ENCODE results near the gene MXI1.

MXI1 gene

GRCh38 chr10:110207011-110207804 lies at the start of gene MXI1:
Gene MXI1, plus strand, starts transcription at chr10:110207605. Its CDS starts 204 bp downstream, at chr10:110207809.
- peak; percentile 73 for DNase-seq (ENCODE audit: low spot score)

GRCh38 chr10:110158051-110159005 lies 49.1 kb upstream of the MXI1 start:
- no peak for DNase-seq (ENCODE audit: low spot score)

GRCh38 chr10:110160081-110160480 lies 47.3 kb upstream of the MXI1 start:
- no peak for DNase-seq (ENCODE audit: low spot score)

GRCh38 chr10:110160522-110160921 lies 46.9 kb upstream of the MXI1 start:
- DNase-seq (ENCODE audit: low spot score): no peak

GRCh38 chr10:110162741-110163145 lies 44.7 kb upstream of the MXI1 start:
- no peak for DNase-seq (ENCODE audit: low spot score)

GRCh38 chr10:110163192-110163773 lies 44.1 kb upstream of the MXI1 start:
- no peak for DNase-seq (ENCODE audit: low spot score)

GRCh38 chr10:110163841-110164240 lies 43.6 kb upstream of the MXI1 start:
- DNase-seq (ENCODE audit: low spot score): no peak

- no peak for DNase-seq (ENCODE audit: low spot score)
These were observed 42.2 kb upstream of the MXI1 start for GRCh38 chr10:110165239-110165638.

GRCh38 chr10:110167149-110167548 lies 40.3 kb upstream of the MXI1 start:
- DNase-seq (ENCODE audit: low spot score): no peak

- no peak for DNase-seq (ENCODE audit: low spot score)
These were observed 38.6 kb upstream of the MXI1 start for GRCh38 chr10:110168601-110169481.

- DNase-seq (ENCODE audit: low spot score): no peak
These were observed 37.8 kb upstream of the MXI1 start for GRCh38 chr10:110169586-110169985.

- DNase-seq (ENCODE audit: low spot score): no peak
These were observed 37.0 kb upstream of the MXI1 start for GRCh38 chr10:110170142-110170971.

GRCh38 chr10:110171032-110171431 lies 36.4 kb upstream of the MXI1 start:
- no peak for DNase-seq (ENCODE audit: low spot score)

- DNase-seq (ENCODE audit: low spot score): no peak
These were observed 35.2 kb upstream of the MXI1 start for GRCh38 chr10:110172155-110172554.

GRCh38 chr10:110174201-110174600 lies 33.2 kb upstream of the MXI1 start:
- no peak for DNase-seq (ENCODE audit: low spot score)

- no peak for DNase-seq (ENCODE audit: low spot score)
These were observed 32.6 kb upstream of the MXI1 start for GRCh38 chr10:110174816-110175215.

- DNase-seq (ENCODE audit: low spot score): no peak
These were observed 32.0 kb upstream of the MXI1 start for GRCh38 chr10:110175406-110175805.

- peak; percentile 68 for DNase-seq (ENCODE audit: low spot score)
These were observed 31.0 kb upstream of the MXI1 start for GRCh38 chr10:110176141-110177030.

- DNase-seq (ENCODE audit: low spot score): no peak
These were observed 28.2 kb upstream of the MXI1 start for GRCh38 chr10:110179220-110179619.

GRCh38 chr10:110181451-110181850 lies 26.0 kb upstream of the MXI1 start:
- no peak for DNase-seq (ENCODE audit: low spot score)
